Esophagus squamous epithelium (tissue), 4 donors: Measurements from ENCODE around the gene TSC2.

Experiments
- CTCF ChIP-seq, 6 experiments: fragments of 450-650 bp in 4 of 6; fragments of 200-600 bp in 2 of 6; sonication (generic) in 2 of 6; IDR thresholded peaks; one replicate each; pipeline ENCODE4 v1.5.1; 2016 to 2019; ENCODE audit warnings: antibody characterized with exemption in 6 of 6, mild to moderate bottlenecking in 4 of 6, moderate library complexity in 4 of 6
- POLR2A ChIP-seq, 4 donors: fragments of 450-650 bp; IDR thresholded peaks; one replicate each; pipeline ENCODE4 v1.6.1; 2017; ENCODE audit warnings: antibody characterized with exemption in 4 of 4, mild to moderate bottlenecking in 4 of 4, moderate library complexity in 3 of 4

DNA sequence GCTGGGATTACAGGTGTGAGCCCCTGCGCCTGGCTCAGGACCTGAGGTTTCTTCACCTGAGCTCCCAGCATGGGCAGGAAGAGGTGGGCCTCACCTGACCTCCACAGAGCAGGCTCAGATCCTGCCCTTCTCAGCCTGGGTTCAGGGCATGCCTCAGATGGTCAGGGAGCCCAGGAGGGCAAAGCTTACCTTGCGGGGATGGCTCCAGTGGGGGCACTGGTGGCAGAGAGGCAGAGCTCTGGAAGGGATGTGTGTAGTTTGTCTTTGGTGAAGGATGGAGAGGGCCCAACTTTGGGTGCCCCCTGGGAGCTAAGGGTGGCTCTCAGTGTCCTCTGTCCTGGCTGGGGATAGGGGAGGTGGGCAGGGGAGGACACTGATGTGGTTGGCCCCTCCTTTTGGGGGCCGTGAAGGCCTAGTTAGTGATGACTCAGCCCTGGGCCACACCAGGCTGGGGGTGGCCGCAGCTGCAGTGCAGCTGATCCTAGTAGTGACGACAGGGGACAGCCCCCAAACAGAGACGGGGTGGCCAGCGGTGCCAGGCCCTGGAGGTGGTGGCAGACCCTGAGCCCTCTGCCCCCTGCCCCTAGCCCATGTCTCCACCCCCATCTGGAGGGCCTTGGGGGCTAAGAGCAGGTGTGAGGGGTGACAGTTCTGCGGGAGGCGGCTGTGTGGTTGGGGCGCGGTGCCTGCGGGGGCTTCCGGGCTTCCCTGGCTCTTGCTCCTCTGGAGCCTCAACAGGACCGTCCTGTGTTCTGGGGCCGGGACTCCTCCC lies 15.3 kb upstream of the TSC2 start:
- TF ChIP-seq POLR2A (IDR thresholded peaks at IDR 0.05): no peak
- TF ChIP-seq CTCF (IDR thresholded peaks at IDR 0.05): no peak
